GM23338 (cell line): Measurements from ENCODE around the gene AGPAT3. TPM values are rescaled to one million over a fixed set of nuclear protein-coding genes. Genes with fewer than 3 reads are reported as not detected.
"Not testable (repeated sequence)": the region's sequence is repeated elsewhere in the genome, so short reads cannot be mapped to it uniquely, and the experiment has no call there.

ENCODE experiments used
- ATAC-seq: fragments of 200-7000 bp; cut with Tn5 transposase; 3 replicates; pipeline ENCODE4 v1.9.1; 2020
- DNase-seq: peaks from one replicate; pipeline ENCODE4 v3.0.0-alpha.2; 2015; ENCODE audit warnings: low spot score
- H2AFZ ChIP-seq: fragments of 200-600 bp; sonication (generic); 2 replicates; pipeline ENCODE4 v1.8.0; 2016; ENCODE audit warnings: antibody characterized with exemption, mild to moderate bottlenecking, moderate library complexity
- H3F3A ChIP-seq: fragments of 200-600 bp; sonication (generic); replicated peaks from 2 replicates; pipeline ENCODE4 v1.8.0; 2017; ENCODE audit warnings: antibody characterized with exemption, mixed run types, low read depth
- H3K27ac ChIP-seq: fragments of 200-600 bp; sonication (generic); 2 replicates; pipeline ENCODE4 v1.6.1; 2016; ENCODE audit warnings: low read depth
- H3K27me3 ChIP-seq: fragments of 200-600 bp; sonication (generic); 2 replicates; pipeline ENCODE4 v1.8.0; 2016; ENCODE audit warnings: mild to moderate bottlenecking, mixed run types, moderate library complexity; ENCODE audit not compliant: insufficient read depth
- H3K36me3 ChIP-seq: fragments of 200-600 bp; sonication (generic); 2 replicates; pipeline ENCODE4 v1.8.0; 2016; ENCODE audit warnings: mild to moderate bottlenecking; ENCODE audit not compliant: insufficient read depth
- H3K4me1 ChIP-seq: fragments of 200-600 bp; sonication (generic); 2 replicates; pipeline ENCODE4 v1.8.0; 2016; ENCODE audit warnings: mild to moderate bottlenecking, moderate library complexity; ENCODE audit not compliant: insufficient read depth
- H3K4me2 ChIP-seq: fragments of 200-600 bp; sonication (generic); 2 replicates; pipeline ENCODE4 v1.7.1; 2017; ENCODE audit warnings: mixed run types
- H3K4me3 ChIP-seq: fragments of 200-600 bp; sonication (generic); 2 replicates; pipeline ENCODE4 v1.6.1; 2016; ENCODE audit warnings: mixed run types
- H3K79me2 ChIP-seq: fragments of 200-600 bp; sonication (generic); replicated peaks from 2 replicates; pipeline ENCODE4 v1.8.0; 2017; ENCODE audit warnings: mild to moderate bottlenecking; ENCODE audit not compliant: insufficient read depth
- H3K9me2 ChIP-seq: fragments of 200-600 bp; sonication (generic); 2 replicates; pipeline ENCODE4 v1.8.0; 2017; ENCODE audit not compliant: insufficient read depth
- H4K20me1 ChIP-seq: fragments of 200-600 bp; sonication (generic); replicated peaks from 2 replicates; pipeline ENCODE4 v1.8.0; 2017; ENCODE audit warnings: mild to moderate bottlenecking; ENCODE audit not compliant: insufficient read depth
- H3K27ac Mint-ChIP-seq: 2 replicates; pipeline ENCODE4 v1.8.0; 2020; ENCODE audit warnings: inconsistent platforms, mild to moderate bottlenecking, moderate library complexity, mixed read lengths
- H3K27me3 Mint-ChIP-seq: 3 replicates; pipeline ENCODE4 v1.8.0; 2022; ENCODE audit warnings: low read depth, mild to moderate bottlenecking, moderate library complexity, mixed read lengths, inconsistent platforms; ENCODE audit not compliant: insufficient read depth, poor library complexity
- H3K36me3 Mint-ChIP-seq: 3 replicates; pipeline ENCODE4 v1.8.0; 2021; ENCODE audit warnings: low read depth, mild to moderate bottlenecking, inconsistent platforms, moderate library complexity, mixed read lengths
- H3K4me1 Mint-ChIP-seq: 3 replicates; pipeline ENCODE4 v1.8.0; 2020; ENCODE audit warnings: mild to moderate bottlenecking, inconsistent platforms, mixed read lengths
- H3K4me3 Mint-ChIP-seq: 3 replicates; pipeline ENCODE4 v1.8.0; 2021; ENCODE audit warnings: moderate library complexity, mild to moderate bottlenecking, inconsistent platforms, mixed read lengths
- H3K9me3 Mint-ChIP-seq: 3 replicates; pipeline ENCODE4 v1.8.0; 2020; ENCODE audit warnings: moderate library complexity, mild to moderate bottlenecking, inconsistent platforms, mixed read lengths
- CREB1 ChIP-seq: fragments of 250-450 bp; sonication (Bioruptor Pico); IDR thresholded peaks from 2 replicates; pipeline ENCODE4 v1.5.0; 2020; ENCODE audit warnings: low read depth, mild to moderate bottlenecking, moderate library complexity
- CTCF ChIP-seq, 2 experiments: fragments of 200-600 bp in 1 of 2; sonication (generic) in 1 of 2; conservative IDR thresholded peaks; 2 replicates each; pipeline versions ENCODE4 v1.5.1 to v1.6.1; 2016 to 2017; ENCODE audit warnings: antibody characterized with exemption in 2 of 2, low read depth in 2 of 2, mild to moderate bottlenecking in 2 of 2, moderate library complexity in 1 of 2
- EZH2 ChIP-seq: fragments of 200-600 bp; sonication (generic); IDR thresholded peaks from one replicate; pipeline ENCODE4 v1.8.0; 2017; ENCODE audit warnings: antibody characterized with exemption, mild to moderate bottlenecking, low read depth; ENCODE audit not compliant: unreplicated experiment
- EZH2phosphoT487 ChIP-seq: fragments of 200-600 bp; sonication (generic); IDR thresholded peaks from one replicate; pipeline ENCODE4 v1.8.1; 2018; ENCODE audit warnings: antibody characterized with exemption; ENCODE audit not compliant: unreplicated experiment
- JUNB ChIP-seq: IDR thresholded peaks from one replicate; pipeline ENCODE4 v1.6.1; 2016; ENCODE audit warnings: antibody characterized with exemption; ENCODE audit not compliant: unreplicated experiment
- NANOG ChIP-seq: IDR thresholded peaks from 2 replicates; pipeline ENCODE4 v1.6.1; 2016; ENCODE audit warnings: antibody characterized with exemption, borderline replicate concordance
- POLR2AphosphoS5 ChIP-seq: IDR thresholded peaks from 2 replicates; pipeline ENCODE4 v1.6.1; 2016; ENCODE audit warnings: antibody characterized with exemption, low read depth
- REST ChIP-seq: IDR thresholded peaks from one replicate; pipeline ENCODE4 v1.6.1; 2018; ENCODE audit warnings: antibody characterized with exemption; ENCODE audit not compliant: unreplicated experiment
- STAT1 ChIP-seq: IDR thresholded peaks from one replicate; pipeline ENCODE4 v1.6.1; 2016; ENCODE audit warnings: antibody characterized with exemption; ENCODE audit not compliant: unreplicated experiment
- ZNF114 ChIP-seq: fragments of 250-450 bp; sonication (Bioruptor Pico); IDR thresholded peaks from 2 replicates; pipeline ENCODE4 v1.5.0; 2020; ENCODE audit warnings: mild to moderate bottlenecking, moderate library complexity
- ZNF331 ChIP-seq: fragments of 250-450 bp; sonication (Bioruptor Pico); IDR thresholded peaks from 2 replicates; pipeline ENCODE4 v1.5.0; 2020; ENCODE audit warnings: low read depth, mild to moderate bottlenecking, moderate library complexity
- ZNF462 ChIP-seq: fragments of 250-450 bp; sonication (Bioruptor Pico); IDR thresholded peaks from 2 replicates; pipeline ENCODE4 v1.5.0; 2020; ENCODE audit warnings: mild to moderate bottlenecking, moderate library complexity
- polyA plus RNA-seq: library from polyadenylated mRNA; unstranded; fragments of >200 nt; fragmentation: Nextera tagmentation; extraction: Ambion mirVana; gene quantifications from 2 replicates; pipeline ENCODE4 v1.2.1, GENCODE V29; 2016
- total RNA-seq: library from RNA; depleted of rRNA; stranded (reverse); fragments of >200 nt; shearing (Covaris generic); gene quantifications from 2 replicates; pipeline ENCODE4 v1.2.3, GENCODE V29; 2014

The AGPAT3 gene
- total and polyA plus RNA-seq, 2 experiments from 2014 or later = 2.1 to 6.1 TPM

- no peak for ATAC-seq
- H3K9me2 ChIP-seq = no peaks in the 10 kb centered on the region
- Mint-ChIP-seq H3K4me1 (peaks cover 4% of the 10 kb centered on the region; the same call in 1 of the 3 replicates), H3K4me3 (no peak overlapping the region), H3K27me3 (peaks cover 20% of the 10 kb centered on the region), H3K9me3 (peaks cover 26% of the 10 kb centered on the region), H3K36me3 (peaks cover 19% of the 10 kb centered on the region), H3K27ac (no peak overlapping the region)
- H3K79me2 ChIP-seq = no peaks in the 10 kb centered on the region
- no peak overlapping the region for H3K4me3 ChIP-seq
- no peaks in the 10 kb centered on the region for H4K20me1 ChIP-seq
- no peaks in the 10 kb centered on the region for H3K27me3 ChIP-seq
- no peaks in the 10 kb centered on the region for H3K36me3 ChIP-seq
- H3K4me2 ChIP-seq = no peak overlapping the region
- no peak overlapping the region for H2AFZ ChIP-seq
- H3K4me1 ChIP-seq = no peaks in the 10 kb centered on the region; the same call in 1 of the 2 replicates
- H3F3A ChIP-seq = no peaks in the 10 kb centered on the region
- TF ChIP-seq ZNF331 (CRISPR knock-in tag) = no peak
- no peak for TF ChIP-seq REST
- TF ChIP-seq CTCF (conservative IDR thresholded peaks at IDR 0.05; ENCODE audit: low read depth in 2 of 2) = no peak
- TF ChIP-seq ZNF114 = no peak
- TF ChIP-seq ZNF462 (CRISPR knock-in tag) = no peak
- no peak for TF ChIP-seq EZH2
- TF ChIP-seq CREB1 (CRISPR knock-in tag) = no peak
- TF ChIP-seq JUNB = no peak
- TF ChIP-seq STAT1 = no peak
- TF ChIP-seq POLR2AphosphoS5 = no peak
- TF ChIP-seq NANOG = no peak
- no peak for TF ChIP-seq EZH2phosphoT487
- no peak for DNase-seq
- H3K27ac ChIP-seq = no peak overlapping the region
Measured at GRCh38 chr21:43820466-43820865, 44.6 kb upstream of the AGPAT3 start.

GRCh38 chr21:43822166-43822565 lies 42.9 kb upstream of the AGPAT3 start:
- not testable (repeated sequence) for H3K27ac Mint-ChIP-seq, H3K27ac ChIP-seq, H3F3A ChIP-seq, H3K4me3 Mint-ChIP-seq, ATAC-seq, H3K4me1 ChIP-seq, H2AFZ ChIP-seq, H4K20me1 ChIP-seq, H3K79me2 ChIP-seq, H3K36me3 ChIP-seq, H3K4me1 Mint-ChIP-seq, DNase-seq, H3K4me2 ChIP-seq, H3K27me3 ChIP-seq, H3K4me3 ChIP-seq, H3K9me2 ChIP-seq
- H3K27me3 Mint-ChIP-seq = peaks cover 17% of the 10 kb centered on the region
- peaks cover 26% of the 10 kb centered on the region for H3K9me3 Mint-ChIP-seq
- peaks cover 19% of the 10 kb centered on the region for H3K36me3 Mint-ChIP-seq
